GM19467 (cell line): ENCODE results near the gene RIPOR3.
"Not testable (repeated sequence)": the region's sequence is repeated elsewhere in the genome, so short reads cannot be mapped to it uniquely, and the experiment has no call there.

Experiments used
- ATAC-seq: cut with Tn5 transposase; IDR thresholded peaks from one replicate; pipeline ENCODE4 v1.9.1; 2021; ENCODE audit warnings: mild to moderate bottlenecking, moderate library complexity; ENCODE audit not compliant: unreplicated experiment

RIPOR3 gene

GRCh38 chr20:50610212-50610718 is 81.1 kb downstream of the RIPOR3 start:
- no peak for ATAC-seq

- no peak for ATAC-seq
These were observed 81.8 kb downstream of the RIPOR3 start for GRCh38 chr20:50609438-50609989.

DNA sequence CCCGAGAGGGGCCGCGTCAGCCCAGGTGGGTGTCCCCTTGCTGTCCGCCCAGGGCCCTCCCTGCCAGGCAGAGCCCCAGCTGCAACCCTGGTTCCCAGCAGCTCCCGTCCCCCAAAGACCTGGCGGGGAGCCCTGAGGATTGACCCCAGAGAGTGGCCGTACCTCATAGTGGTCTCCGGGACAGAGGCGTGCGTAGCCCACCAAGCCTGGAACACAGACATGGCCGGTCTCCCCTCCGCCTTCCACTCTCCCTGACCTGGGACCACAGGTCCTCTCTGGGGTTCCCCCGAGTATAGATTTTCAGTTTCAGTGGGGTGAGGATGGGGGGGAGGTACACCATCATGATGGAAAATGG is 82.6 kb downstream of the RIPOR3 start:
- ATAC-seq: no peak

DNA sequence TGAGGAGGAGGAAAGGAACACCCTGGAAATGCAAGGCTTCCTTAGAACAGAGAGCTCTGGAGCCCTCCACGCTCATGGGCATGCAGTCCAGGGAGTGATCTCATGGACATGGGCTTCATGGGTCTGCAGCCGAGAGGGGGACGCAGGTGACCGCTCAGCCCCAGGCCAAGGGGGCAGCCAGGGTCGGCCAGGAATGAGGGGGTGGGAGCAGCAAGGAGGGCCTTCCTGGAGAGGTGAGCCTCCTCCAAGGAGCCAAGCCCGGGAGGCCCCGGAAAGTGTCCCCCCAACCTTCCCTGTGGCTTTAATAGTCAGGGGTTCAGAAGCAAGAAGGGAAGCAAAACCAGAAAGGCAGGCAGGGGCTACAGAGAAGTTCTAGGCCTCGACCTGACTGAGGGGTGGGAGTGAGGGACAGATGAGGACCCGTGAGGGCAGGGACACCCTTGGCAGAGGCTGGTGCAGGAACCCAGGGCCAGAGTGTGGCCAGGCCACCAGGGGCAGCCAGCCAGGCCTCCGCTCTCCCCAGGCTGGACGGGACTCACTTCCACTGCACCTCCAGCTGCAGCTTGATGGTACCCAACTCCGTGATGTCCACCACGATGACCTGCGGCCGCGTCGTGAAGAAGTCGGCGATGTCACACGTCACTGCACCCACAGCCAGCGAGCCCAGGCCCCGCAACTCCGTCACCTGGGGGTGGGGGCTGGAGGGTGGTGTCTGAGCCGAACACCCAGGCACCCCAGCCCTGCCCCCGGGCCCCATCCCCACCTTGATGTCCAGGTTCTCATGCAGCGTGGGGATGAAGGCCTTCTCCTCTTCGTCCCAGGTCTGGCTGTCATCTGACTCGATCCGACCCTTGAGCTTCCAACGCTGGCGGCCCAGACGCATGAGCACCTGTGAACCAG is 83.2 kb downstream of the RIPOR3 start:
- no peak for ATAC-seq

GRCh38 chr20:50607436-50607835 is 83.9 kb downstream of the RIPOR3 start:
- no peak for ATAC-seq

DNA sequence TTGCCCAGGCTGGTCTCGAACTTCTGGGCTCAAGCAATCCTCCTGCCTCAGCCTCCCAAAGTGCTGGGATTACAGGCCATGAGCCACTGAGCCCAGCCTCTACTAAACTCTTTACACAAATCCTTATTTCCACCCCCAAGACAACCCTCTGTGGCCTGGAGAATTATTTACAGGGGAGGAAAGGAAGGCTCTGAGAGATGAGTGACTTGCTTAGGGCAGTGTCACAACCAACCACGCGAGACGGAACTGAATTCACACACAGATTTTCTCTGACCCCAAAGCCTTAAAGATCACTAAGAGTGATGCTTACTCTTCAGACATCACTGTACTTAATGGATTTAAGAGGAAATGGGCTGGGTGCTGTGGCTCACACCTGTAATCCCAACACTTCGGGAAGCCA is 86.2 kb downstream of the RIPOR3 start:
- ATAC-seq: no peak

- ATAC-seq: no peak
These were observed 86.9 kb downstream of the RIPOR3 start for GRCh38 chr20:50604451-50604850.

- no peak for ATAC-seq
These were observed 88.8 kb downstream of the RIPOR3 start for GRCh38 chr20:50602432-50603088.

GRCh38 chr20:50601511-50602431 is 89.6 kb downstream of the RIPOR3 start:
- no peak for ATAC-seq

DNA sequence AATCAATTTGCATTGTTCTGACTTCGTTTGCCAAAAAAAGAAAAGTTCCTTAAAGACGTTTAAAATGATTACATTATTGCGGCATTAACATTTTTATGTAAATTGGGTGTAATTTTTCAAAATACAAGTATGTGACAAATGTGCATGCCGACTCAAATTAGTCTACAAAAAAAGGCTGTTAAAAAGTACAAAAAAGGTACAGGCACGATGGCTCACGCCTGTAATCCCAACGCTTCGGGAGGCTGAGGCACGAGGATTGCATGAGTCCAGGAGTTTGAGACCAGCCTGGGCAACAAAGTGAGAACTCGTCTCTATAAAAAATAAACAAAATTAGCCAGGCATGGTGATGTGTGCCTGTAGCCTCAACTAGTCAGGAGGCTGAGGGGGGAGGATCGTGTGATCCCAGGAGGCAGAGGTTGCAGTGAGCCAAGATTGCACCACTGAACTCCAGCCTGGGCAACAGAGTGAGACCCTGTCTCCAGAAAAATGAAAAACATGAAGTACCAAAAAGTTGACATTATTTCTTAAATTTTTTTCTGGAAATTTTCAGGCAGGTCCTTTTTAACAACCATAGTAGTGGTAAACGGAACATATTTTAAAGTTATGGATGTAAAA is 91.0 kb downstream of the RIPOR3 start:
- ATAC-seq: no peak

DNA sequence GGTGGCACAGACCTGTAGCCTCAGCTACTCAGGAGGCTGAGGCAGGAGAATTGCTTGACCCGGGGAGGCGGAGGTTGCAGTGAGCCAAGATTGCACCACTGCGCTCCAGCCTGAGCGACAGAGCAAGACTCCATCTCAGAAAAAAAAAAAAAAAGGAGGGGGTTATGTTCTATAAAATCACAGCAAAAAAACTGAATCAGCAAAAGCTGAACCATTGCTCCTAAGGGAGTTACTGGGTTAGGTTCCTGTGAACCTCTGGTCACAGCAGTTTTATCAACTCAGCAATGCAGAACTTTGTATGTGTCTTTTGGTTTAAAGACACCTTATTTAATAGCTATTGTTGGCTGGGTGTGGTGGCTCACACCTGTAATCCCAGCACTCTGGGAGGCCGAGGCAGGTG is 92.6 kb downstream of the RIPOR3 start:
- not testable (repeated sequence) for ATAC-seq

- no peak for ATAC-seq
These were observed 93.3 kb downstream of the RIPOR3 start for GRCh38 chr20:50598074-50598473.

GRCh38 chr20:50597406-50597969 is 93.9 kb downstream of the RIPOR3 start:
- no peak for ATAC-seq

- ATAC-seq: no peak
These were observed 94.7 kb downstream of the RIPOR3 start for GRCh38 chr20:50596694-50597021.

GRCh38 chr20:50595988-50596693 is 95.2 kb downstream of the RIPOR3 start:
- ATAC-seq: no peak

- ATAC-seq: no peak
These were observed 95.9 kb downstream of the RIPOR3 start for GRCh38 chr20:50595433-50595895.

DNA sequence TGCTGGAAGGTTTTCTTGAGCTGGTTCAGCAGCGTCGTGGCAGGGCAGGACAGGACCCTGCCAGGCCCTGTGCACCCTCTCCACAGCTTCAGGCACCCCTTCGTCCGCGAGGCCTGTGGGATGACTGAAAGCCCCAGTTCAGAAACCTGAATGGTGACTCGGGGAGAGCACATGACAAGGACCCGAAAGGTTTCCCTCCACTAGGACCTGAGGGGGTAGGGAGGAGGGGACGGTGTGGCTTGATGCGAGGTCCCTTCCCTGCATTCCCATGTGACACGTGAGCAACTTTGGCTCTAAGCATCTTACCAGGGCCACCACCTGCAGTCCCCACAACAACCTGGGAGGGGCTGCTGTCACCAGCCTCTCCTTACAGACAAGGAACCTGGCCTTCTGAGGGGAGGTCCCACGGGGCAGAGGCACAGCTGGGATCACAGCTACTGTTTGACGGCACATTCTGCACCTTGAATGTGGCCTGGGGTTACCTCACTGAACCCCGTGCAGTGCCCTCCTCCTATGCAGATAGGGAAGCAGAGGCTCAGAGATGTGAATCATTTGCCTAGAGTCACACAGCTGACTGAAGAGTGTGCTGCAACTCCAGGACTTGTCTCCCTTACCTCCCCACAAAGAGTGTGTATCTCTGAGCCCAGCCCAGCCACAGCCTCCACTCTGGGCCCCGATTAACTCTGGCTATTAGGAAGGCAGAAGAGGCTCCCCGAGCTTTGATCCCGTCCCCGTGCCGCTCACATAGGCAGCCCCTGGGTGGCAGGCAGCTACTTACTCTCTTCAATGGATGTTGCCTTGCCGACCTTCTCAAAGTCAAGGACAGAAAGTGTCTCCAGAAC is 96.5 kb downstream of the RIPOR3 start:
- no peak for ATAC-seq

DNA sequence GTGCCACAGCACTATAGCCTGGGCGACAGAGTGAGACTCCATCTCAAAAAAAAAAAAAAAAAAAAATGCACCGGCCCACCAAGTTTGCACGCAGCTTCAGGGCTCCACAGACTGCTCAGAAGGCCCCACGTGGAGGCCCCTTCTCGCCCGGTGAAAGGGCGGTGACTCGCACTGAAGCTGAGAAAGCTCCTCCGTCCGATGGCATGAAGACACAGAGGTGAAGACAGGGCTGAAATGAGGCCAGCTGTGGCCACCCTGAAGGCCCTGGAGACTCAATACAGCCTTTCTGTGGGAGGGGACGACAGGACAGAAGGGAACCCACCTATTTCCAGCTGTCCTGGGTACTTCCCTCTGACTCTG is 97.1 kb downstream of the RIPOR3 start:
- no peak for ATAC-seq

DNA sequence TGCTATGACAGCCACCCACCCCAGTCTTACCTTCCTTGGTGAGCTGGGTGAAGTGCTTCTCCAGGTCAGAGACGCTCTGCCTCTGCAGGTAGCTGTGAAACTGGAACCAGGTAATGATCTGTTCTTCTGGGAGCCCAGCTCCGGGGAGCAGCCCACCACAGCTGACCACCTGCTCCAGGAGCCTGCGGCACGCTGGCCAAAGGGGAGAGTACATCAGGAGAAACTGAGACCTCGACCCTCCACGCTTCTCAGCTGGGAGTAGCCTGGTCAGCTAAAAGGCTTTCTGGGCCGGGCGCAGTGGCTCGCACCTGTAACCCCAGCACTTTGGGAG is 98.4 kb downstream of the RIPOR3 start:
- ATAC-seq: no peak
